GM19193 (cell line): ENCODE results near the gene TIRAP.
A peak's percentile ranks its signal among the peaks of the same experiment; 100 is the strongest.

ENCODE experiments used
- POLR2A ChIP-seq: IDR thresholded peaks from 4 replicates; pipeline ENCODE4 v1.6.1; 2011; ENCODE audit not compliant: insufficient read depth, insufficient read length; ENCODE audit errors: extremely low read depth

Gene TIRAP

DNA sequence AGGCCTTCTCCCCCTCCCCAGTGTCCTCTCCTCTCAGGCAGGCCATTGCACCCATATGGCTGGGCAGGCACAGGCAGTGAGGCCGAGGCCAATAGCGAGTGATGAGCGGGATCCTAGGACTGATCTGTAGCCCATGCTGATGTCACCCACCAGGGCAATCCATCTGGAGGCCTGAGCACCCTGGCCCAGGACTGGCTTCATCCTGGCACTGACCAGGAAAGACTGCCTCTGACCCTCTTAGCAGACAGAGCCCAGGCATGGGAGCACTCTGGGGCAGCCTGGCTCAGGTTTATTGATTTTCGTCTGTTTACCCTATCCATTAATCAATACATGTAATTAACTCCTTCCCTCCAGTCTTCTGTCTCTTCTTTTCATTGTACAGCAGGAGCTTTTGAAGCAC, 5.1 kb upstream of the TIRAP start:
- no peak for TF ChIP-seq POLR2A

DNA sequence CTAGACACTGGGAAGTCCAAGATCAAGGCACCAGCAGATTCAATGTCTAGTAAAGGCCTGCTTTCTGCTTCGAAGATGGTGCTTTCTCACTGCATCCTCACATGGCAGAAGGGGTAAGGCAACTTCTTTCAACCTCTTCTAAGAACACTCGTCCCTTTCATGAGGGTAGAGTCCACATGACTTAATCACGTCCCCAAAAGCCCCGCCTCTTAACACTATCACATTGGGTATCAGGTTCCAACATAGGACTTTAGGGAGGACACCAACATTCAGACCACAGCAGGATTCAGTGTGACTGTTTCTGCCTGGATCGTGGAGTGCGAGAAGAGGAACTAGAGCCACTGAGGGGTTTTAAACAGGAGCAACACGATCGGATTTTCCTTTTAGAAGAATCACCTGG, 3.7 kb upstream of the TIRAP start:
- no peak for TF ChIP-seq POLR2A

GRCh38 chr11:126280595-126280994, 2.3 kb upstream of the TIRAP start:
- no peak for TF ChIP-seq POLR2A

GRCh38 chr11:126281245-126281644, 1.6 kb upstream of the TIRAP start:
- TF ChIP-seq POLR2A, result no peak

DNA sequence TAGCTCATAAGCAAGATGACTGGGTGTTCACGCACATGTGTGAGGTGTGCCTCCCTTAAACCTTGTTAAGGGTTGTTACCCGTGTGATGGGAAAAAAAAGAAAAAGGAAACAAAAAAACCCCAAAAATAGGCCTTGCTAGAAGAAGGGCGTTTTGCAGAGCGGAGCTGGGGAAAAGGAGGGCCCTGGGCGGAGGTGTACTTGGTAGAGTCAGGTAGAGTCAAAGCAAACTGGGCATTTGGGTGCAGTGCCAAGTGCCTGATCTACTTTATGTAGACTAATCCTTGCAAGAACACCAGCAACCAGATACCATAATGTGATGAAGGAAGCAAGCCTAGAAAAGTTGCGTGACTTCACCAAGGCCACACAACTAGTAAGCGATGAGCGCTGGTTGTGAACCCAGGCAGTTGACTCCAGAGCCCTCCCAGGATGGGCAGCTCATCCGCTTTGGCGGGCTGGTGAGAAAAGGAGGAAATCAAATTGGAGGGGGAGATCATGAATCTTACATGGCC, 1.2 kb upstream of the TIRAP start:
- TF ChIP-seq POLR2A, result no peak

GRCh38 chr11:126282361-126282735, 545 bp upstream of the TIRAP start:
- TF ChIP-seq POLR2A, result no peak

- TF ChIP-seq POLR2A, result no peak
Observed at GRCh38 chr11:126284829-126285228, 1.9 kb downstream of the TIRAP start.

DNA sequence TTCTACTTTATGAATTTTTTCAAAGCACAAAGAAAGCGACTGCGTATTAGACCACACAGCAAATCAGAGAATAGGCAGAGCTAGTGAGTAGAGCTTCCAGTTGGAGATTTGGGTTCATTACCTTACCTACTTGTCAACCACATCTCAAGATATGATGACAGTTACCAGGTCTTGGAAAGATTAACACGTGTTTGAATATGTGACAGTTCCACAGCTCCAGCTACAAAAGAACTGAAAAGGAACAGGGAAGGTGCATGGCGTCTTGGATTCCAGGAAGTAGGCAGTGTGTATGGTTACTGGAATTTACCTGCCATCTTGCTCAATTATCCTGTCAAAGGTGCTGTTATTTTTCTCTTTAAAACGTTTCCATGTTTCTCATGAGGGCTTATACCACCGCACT, 5.3 kb downstream of the TIRAP start:
- no peak for TF ChIP-seq POLR2A

DNA sequence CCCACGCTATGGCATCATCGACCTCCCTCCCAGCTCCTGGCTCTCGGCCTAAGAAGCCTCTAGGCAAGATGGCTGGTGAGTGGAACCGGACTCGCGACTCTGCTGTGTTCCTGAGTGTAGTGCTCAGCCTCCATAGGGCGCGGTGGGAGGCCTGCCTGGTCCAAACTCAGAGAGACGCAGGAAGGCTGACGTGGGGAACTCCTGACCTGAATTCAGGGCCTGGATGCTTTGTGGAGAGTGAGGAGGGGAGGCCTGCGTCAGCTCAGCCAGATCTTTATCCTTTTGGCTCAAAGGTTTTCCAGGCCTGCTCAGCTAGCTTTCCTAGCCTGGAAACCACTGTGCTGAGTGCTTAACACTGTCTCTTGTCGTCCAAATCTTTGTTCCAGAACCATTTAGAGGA, 8.0 kb downstream of the TIRAP start:
- no peak for TF ChIP-seq POLR2A

GRCh38 chr11:126293726-126294125, 10.8 kb downstream of the TIRAP start:
- TF ChIP-seq POLR2A, result no peak

GRCh38 chr11:126297004-126297403, 14.1 kb downstream of the TIRAP start:
- TF ChIP-seq POLR2A, result no peak

GRCh38 chr11:126303623-126304456, 20.9 kb downstream of the TIRAP start, which contains the start of gene DCPS:
DCPS (plus strand) TSS chr11:126304060; CDS start chr11:126304081, 21 bp downstream.
- TF ChIP-seq POLR2A, result peak; percentile 99

DNA sequence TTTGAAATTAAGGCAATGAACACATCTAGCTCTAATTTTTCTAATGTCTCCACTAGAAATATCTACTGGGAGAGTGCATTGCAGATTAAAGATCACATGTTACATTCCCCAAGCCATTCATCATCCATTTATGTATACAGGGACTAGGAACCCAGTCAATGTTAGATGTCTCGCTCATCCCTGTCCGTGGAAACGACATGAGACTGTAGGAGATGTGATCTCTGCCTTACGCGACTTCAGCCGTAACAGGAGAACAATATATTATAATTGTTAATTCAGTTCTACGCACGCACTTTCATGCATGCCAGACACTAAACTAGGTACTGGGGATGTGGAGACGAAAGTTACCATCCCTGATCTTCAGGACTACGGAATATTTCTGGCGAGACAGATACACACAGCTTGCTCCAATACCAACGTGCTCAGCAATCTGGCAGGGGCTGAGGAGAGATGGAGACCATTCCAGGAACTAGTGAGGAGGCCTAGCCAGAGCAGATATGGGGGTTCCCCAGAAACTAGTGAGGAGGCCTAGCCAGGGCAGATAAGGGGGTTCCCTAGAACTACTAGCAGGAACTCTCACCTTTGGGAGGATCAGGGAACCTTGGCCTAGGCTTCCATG, 21.7 kb downstream of the TIRAP start:
- TF ChIP-seq POLR2A, result no peak

GRCh38 chr11:126305699-126306098, 22.8 kb downstream of the TIRAP start:
- no peak for TF ChIP-seq POLR2A

- no peak for TF ChIP-seq POLR2A
Observed at GRCh38 chr11:126307706-126308105, 24.8 kb downstream of the TIRAP start.

- no peak for TF ChIP-seq POLR2A
Observed at GRCh38 chr11:126308271-126308671, 25.4 kb downstream of the TIRAP start.
